ENCODE measurements around the gene MDM1. TPM values are rescaled to one million over a fixed set of nuclear protein-coding genes. Genes with fewer than 3 reads are reported as not detected.

The MDM1 gene
- total RNA-seq, 1 experiment from 2014 or later, result 10.0 TPM

- ChIA-PET CTCF (interaction anchor here (1.8 kb wide), 1 partner anchor 281 kb away, joined by 8 read pairs; no protein-coding TSS in a partner anchor), RAD21 (ENCODE audit: low non-redundant PET in 1 of 2, low total read pairs in 2 of 2, uncharacterized antibody in 2 of 2, unreplicated experiment in 2 of 2) (no interaction called here)
Observed at GRCh38 chr12:68321140-68321539, 11.0 kb downstream of the MDM1 start.

More at GRCh38 chr12:68321140-68321539, 11.0 kb downstream of the MDM1 start:
- Histone ChIP-seq H2AFZ (ENCODE audit: low read depth, low read length, poor library complexity, severe bottlenecking) (no peak overlapping the region), H3K36me3 (ENCODE audit: control insufficient read depth in 1 of 2, insufficient read depth in 2 of 2, low read length in 2 of 2) (no peaks in the 10 kb centered on the region), H3K4me1 (ENCODE audit: control insufficient read depth in 1 of 2, insufficient read depth in 2 of 2, low read length in 2 of 2) (no peaks in the 10 kb centered on the region), H3K27ac (ENCODE audit: low read depth, low read length) (no peak overlapping the region), H3K4me2 (ENCODE audit: low read length) (no peak overlapping the region), H4K20me1 (ENCODE audit: insufficient read depth) (no peaks in the 10 kb centered on the region), H3K27me3 (ENCODE audit: insufficient read depth, low read length) (no peaks in the 10 kb centered on the region), H3K9me2 (ENCODE audit: insufficient read depth) (no peaks in the 10 kb centered on the region), H3K4me3 (replicated peaks in 1 of 2; ENCODE audit: low read depth in 1 of 2, low read length in 2 of 2) (no peak overlapping the region), H3K9me3 (ENCODE audit: control insufficient read depth in 1 of 2, insufficient read depth in 1 of 2, low read depth in 1 of 2, low read length in 2 of 2) (no peaks in the 10 kb centered on the region), H3K79me2 (ENCODE audit: insufficient read depth, low read length) (no peaks in the 10 kb centered on the region), H3K9ac (ENCODE audit: low read length) (no peak overlapping the region)
- intact Hi-C loops (cut with micrococcal nuclease), result no loop called here
- TF ChIP-seq FOSL1 (IDR thresholded peaks at IDR 0.05; ENCODE audit: low read depth) (no peak), JUND (IDR thresholded peaks at IDR 0.05) (no peak), SRF (IDR thresholded peaks at IDR 0.05; ENCODE audit: low read depth) (no peak), TCF7L2 (IDR thresholded peaks at IDR 0.05; ENCODE audit: borderline replicate concordance, extremely low read depth, insufficient read depth, insufficient read length) (no peak), ZFX (IDR thresholded peaks at IDR 0.05) (no peak), POLR2AphosphoS5 (IDR thresholded peaks at IDR 0.05; ENCODE audit: low read depth, low read length) (no peak), CBX3 (IDR thresholded peaks at IDR 0.05; ENCODE audit: low read depth) (no peak), RAD21 (IDR thresholded peaks at IDR 0.05; ENCODE audit: low read depth) (no peak), MAX (IDR thresholded peaks at IDR 0.05) (no peak), CEBPB (IDR thresholded peaks at IDR 0.05; ENCODE audit: low read depth) (no peak), SIN3A (IDR thresholded peaks at IDR 0.05; ENCODE audit: low read depth) (no peak), ATF3 (IDR thresholded peaks at IDR 0.05) (no peak), EZH2 (IDR thresholded peaks at IDR 0.05) (no peak), ZBTB33 (IDR thresholded peaks at IDR 0.05; ENCODE audit: extremely low read depth, insufficient replicate concordance, low read length) (no peak)
- BruUV-seq (replicated peaks), result no TSS peak
- POLR2A ChIA-PET, result no interaction called here
- ATAC-seq (no peak), DNase-seq (ENCODE audit: low read depth, low spot score) (no peak)
